Raji (cell line): ENCODE data around the gene ZIC5.

Source experiments
- POLR2A ChIP-seq: IDR thresholded peaks from 2 replicates; pipeline ENCODE4 v1.6.1; 2011; ENCODE audit warnings: low read depth, low read length, control low read depth; ENCODE audit not compliant: insufficient read depth

ZIC5 gene

DNA sequence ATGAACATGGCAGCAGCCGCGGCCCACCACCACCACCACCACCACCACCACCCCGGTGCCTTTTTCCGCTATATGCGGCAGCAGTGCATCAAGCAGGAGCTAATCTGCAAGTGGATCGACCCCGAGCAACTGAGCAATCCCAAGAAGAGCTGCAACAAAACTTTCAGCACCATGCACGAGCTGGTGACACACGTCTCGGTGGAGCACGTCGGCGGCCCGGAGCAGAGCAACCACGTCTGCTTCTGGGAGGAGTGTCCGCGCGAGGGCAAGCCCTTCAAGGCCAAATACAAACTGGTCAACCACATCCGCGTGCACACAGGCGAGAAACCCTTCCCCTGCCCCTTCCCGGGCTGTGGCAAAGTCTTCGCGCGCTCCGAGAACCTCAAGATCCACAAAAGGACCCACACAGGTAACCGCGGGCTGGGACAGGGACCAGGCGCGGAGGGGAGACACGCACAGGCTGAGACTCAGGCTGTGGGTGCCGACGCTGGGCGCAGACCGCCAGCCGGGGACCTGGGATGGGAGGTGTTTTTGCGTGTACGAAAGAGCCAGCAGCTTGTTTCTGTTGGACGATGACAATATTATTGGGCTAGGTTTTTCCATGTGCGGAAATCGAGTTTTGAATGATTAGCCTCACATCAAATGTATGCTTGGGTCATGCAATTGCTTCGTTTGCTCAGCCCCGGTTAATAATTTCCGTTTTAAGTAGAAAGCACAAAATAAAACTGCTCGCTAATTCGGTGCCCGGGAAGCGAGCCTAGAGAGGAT, 11.3 kb upstream of the ZIC5 start:
- TF ChIP-seq POLR2A: no peak

DNA sequence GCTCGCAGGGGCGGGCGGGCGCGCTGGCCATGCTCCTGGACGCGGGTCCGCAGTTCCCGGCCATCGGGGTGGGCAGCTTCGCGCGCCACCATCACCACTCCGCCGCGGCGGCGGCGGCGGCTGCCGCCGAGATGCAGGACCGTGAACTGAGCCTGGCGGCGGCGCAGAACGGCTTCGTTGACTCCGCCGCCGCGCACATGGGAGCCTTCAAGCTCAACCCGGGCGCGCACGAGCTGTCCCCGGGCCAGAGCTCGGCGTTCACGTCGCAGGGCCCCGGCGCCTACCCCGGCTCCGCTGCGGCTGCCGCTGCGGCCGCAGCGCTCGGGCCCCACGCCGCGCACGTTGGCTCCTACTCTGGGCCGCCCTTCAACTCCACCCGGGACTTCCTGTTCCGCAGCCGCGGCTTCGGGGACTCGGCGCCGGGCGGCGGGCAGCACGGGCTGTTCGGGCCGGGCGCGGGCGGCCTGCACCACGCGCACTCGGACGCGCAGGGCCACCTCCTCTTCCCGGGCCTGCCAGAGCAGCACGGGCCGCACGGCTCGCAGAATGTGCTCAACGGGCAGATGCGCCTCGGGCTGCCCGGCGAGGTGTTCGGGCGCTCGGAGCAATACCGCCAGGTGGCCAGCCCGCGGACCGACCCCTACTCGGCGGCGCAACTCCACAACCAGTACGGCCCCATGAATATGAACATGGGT, 10.6 kb upstream of the ZIC5 start:
- TF ChIP-seq POLR2A: no peak

DNA sequence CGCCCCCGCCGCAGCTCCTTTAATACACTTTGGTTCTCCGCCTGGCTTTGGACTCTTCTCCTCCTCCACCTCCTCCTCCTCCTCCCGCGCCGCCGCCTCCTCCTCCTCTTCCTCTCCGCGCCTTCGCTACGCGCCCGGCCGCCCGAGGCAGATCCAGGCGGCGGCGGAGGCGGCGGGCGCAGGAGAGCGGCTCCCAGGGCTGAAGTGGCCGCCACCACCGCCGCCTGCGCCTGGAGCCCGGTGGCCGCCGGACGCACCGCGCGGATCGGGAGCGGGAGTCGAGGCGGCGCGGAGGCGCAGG, 10.1 kb upstream of the ZIC5 start, which contains the start of gene ZIC2:
Gene ZIC2 (plus strand): TSS at position 50 of the 301 bp plus-strand sequence. CDS start 281 bp downstream, outside the sequence.
- TF ChIP-seq POLR2A: no peak

DNA sequence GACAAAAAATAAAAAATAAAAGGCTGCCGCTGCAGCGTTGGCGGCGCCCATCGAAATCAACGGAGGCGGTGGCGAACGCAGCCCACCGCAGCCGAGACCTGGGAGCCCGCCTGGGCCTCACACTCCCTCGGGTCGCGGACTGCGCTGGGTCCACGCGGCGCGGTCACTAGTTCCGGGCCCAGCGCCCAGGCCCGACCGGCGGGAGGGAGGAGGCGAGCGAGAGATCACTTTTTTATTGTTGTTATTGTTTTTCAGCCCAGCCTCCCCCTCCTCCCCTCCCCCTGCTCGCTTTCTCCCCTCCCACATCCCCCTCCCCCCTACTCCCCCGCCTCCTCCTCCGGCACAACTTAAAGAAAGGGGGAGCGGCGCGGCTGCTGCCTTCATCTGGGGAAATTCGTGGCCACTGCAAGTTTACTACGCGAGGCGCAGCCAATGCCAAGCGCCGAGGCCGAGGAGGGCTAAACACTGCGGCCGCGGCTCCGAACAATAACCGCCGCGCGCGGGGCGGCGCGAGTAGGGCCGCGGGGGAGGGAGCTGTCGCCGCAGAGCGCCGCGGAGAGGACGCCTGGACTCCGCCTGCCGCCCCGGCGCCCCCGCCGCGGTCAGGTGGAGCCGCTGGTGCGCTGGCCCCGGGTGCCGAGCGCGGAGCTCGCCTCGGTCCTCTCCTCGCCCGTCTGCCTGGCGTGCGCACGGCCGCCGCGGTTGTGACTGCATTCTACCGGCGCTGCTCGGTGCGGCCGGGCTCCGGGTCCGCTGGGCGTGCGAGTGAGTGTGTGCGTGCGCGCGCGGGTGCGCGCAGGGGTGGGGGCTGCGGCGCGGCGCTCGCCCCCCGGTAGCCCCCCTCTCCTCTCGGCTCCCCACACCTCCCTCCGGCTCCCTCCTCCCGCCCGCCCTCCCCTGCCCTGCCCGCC, 9.5 kb upstream of the ZIC5 start:
- no peak for TF ChIP-seq POLR2A

DNA sequence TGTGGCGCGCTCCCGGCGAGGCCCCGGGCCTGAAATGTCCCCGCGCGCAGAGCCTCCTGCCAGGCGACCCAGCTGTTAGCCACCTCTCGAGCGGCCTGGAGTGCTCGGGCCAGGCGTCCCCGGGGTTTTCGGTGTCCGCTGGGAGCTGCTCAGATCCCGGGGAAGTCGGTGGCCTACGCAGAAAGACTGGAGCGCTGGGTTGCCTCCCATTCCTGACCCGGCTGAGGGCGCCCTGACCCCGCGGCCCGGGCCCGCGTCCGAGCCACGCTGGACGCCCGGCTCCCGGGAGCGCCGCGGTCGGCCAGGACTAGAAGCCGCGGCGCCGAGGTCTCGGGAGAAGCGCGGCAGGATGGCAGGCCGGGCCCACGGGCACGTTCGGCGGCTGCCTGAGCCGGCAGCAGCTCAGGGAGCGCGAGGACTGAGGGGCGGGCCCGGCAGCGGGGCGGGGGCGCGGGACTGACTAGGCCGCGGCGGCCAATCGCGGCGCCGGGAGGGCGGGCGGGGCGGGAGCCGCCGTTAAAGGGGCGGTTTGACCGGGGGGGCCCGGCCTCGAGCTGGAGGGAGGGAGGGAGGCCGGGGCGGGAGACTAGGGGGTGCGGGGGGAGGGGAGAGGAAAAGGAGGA, 8.7 kb upstream of the ZIC5 start:
- TF ChIP-seq POLR2A: no peak

DNA sequence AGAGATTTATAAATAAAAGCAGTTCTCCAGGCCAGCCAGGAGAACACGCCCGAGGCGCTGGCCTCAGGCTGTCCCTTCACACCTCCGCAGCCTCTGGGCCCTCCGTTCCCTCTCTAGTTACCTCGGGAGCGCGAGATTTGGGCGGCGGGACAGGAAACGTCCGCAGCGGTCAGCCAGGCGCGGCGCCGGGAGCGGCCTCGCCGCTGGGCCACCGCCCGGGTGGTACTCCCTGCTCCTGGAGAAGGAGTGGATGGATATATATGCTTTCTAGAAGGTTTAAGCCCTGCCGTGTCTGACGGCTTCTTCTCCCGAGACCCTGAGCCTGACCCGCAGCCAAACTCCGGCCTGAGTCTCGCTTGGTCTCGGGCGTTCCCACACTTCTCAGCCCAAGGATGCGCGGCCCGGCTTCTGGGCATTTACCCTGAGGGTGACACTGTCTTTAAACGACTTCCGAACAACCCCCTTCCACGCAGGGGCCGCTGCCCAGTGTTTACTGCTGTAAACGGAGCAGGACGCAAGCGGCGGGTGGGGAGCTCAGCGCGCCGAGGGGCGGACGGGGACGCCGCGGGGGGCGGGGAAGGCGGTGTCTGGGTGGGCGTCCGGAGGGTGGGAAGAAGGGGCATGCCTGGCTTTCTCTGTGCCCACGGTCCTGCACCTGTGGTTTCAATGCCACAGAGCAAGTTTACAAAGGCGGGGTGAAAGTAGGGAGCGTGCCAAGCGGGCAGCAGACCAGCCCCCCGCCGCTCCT, 8.1 kb upstream of the ZIC5 start:
- no peak for TF ChIP-seq POLR2A

DNA sequence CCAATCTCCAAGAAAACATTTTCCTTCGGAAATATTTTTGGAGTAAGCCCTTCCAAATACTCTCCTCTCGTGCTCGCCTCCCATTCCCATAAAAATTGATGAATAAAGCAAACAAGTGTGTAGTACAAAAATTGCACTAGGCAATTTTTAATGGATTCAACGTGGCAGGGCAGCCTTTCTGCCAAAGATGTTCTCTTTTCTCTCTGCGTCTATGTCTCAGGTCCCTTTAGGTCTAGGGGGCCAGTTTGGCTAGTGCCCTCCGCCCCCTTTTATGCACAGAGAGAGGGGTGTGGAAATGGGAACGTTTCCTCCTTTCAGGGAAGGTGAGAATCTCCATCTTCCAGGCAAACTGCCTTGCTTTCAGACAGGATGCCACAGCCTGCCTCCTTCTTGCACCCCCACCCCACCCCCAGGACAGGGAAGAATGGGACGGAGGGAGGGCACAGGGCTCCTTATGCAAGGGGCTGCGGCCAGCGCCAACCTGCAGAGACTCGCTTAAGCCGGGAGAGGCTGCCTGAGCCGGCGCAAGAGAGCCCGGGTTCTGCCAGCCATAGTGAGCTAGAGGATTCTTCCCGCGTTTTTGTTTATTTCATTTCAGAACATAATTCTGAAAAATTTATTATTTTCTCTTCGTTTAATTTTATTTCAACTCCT, 7.4 kb upstream of the ZIC5 start:
- no peak for TF ChIP-seq POLR2A

DNA sequence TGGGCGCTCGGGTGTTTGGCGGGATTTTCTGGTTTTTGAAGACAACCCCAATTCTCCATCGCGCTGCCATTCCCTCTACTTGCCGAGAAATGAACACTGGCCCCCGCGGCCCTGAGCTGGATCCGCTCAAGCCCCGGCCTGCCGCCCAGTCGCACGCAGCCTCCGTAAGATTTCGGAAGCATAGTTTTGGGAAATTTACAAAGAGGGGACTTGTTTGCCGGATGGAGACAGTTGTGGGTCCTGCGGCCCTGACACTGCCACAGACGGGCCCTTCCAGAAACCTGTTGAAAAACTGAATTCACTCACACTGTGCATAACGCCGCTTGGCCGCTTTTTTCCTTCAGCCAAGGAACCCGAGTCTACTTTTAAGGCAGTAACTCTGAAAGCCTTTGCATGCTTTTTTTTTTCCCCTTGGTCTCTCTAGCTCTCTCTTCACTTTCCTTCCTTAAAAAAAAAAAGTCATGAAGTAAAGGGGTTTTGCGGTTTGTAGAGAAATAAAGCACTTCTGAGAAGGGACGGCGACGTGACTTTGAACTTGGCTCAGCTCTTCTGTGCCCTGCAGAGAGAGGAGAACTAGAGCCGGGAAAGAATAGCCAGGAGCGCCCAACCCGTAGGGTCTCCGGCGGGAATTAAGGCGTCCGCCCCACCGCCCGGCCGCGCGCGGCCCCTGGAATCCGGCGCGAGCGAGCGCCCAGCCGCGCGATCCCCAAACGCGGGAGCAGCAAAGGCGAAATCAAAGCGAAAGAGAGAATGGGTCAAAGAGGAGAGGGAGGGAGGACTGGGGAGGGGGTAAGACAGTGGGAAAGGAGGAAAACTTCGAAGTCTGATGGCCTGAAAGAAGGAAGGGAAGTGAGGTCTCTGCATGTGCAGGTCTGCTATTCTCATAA, 6.6 kb upstream of the ZIC5 start:
- TF ChIP-seq POLR2A: no peak

DNA sequence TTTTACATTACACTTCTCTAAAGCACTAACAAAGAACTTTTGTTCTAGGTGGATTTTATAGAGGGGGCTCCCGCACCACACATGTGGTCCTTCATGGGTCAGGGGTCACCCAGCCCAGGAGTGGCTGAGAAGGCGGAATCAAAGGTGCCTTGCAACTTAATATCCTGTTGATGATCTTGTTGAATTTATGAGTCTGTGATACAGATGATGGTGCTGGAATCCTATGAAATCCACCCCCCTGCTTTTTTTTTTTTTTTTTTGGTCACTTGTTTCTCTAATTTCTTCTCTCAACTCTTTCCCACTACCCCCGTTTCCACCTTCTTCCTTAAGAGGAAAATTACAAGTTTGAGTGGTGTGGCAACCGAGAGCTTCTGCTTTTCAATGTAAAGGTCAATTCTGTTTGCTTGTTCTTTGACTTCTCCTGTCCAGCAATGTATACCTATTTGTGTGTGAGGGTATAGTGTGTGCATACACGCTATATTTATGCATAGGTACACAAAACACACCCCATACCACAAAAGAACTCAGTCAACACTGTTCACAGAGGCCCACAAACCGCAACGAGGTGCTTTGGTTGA, 5.9 kb upstream of the ZIC5 start:
- no peak for TF ChIP-seq POLR2A

DNA sequence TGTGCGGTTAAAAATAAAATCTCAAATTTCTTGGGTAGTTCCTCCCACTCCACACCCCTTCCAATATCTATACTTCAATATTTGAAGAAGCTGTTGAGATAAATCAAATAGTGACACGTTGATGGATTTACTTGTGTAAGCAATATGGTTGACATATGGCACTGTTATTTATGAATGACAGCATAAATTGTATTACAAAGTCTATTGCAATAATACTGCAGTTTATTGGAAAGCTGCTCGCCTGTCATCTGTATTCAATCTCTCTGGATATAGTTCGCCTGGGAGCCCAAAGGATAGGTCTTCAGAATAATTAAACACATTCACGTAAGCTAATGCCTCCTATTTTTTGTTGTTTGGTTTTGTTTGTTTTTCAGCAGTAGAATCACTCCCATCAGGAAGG, 5.0 kb upstream of the ZIC5 start:
- TF ChIP-seq POLR2A: no peak

DNA sequence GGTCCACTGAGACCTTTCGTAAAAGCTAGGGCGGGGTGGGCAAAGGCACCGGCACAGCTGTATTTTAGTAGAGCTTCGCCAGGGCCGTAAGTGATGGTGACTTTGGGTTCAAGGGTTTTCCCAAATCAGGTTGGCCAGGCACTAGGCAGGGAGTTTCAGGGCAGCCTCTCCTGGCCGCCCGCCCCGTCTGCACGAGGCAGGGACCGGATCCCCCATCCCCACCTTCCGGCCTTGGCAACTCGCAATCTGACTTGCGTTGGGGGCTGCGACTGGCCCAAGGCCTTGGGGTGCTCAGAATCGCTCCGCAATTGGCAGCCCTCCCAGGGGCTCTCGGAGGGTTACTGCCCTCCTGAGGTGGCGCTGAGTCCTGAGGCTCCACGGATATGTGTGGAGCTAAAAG, 4.1 kb upstream of the ZIC5 start:
- no peak for TF ChIP-seq POLR2A

DNA sequence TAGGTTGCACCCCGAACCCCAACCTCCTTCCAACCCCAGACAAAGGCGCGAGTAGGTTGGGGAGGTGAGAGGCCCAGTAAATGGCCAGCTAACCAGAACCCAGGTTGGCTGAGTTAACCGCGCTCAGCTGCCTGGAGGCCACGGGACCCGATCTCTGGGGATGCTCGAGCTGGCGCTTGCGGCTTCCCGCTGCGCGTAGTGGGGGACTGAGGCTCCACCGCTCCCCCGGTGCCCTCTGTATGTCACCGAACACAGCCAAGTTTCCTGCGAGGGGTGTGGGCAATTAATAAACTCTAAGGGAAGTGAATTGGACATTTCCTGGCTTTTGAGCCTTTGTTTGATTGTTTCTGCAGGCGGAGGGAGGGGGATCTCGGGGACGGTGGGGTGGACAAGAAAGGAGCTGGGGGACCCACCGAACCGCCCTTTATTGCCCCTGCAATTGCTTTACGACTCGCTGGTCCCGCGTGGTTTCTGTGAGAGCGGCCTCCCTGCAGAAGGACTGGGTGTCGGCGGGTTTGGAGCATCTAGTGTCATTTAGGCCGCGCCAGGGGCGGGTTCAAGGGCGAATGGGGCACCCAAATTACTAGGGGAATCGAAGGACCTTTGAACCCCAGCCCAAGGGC, 3.5 kb upstream of the ZIC5 start:
- TF ChIP-seq POLR2A: no peak
